GM18870 (cell line): Measurements from ENCODE around the gene CAMK2B.

ENCODE experiments used
- ATAC-seq: cut with Tn5 transposase; IDR thresholded peaks from one replicate; pipeline ENCODE4 v1.9.1; 2021; ENCODE audit warnings: moderate library complexity; ENCODE audit not compliant: unreplicated experiment

CAMK2B gene

DNA sequence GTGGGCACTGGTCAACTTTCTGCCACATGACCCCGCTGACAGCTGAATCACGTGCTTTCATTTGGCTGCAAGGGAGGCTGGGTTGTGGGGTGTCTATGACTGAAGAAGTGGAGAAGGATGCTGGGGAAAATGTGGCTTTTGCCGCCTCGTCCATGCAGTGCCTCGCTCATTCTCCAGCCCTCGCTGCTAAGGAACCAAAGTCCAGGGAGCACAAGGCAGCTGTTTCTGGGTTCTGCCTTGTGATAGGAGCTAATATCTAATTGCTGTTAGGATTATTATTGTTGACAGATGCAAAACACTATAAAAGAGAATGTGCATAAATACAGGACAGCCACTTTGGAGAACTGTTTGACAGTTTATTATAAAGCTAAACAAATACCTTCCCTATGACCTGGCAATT, 4.9 kb upstream of the CAMK2B start:
- no peak for ATAC-seq

DNA sequence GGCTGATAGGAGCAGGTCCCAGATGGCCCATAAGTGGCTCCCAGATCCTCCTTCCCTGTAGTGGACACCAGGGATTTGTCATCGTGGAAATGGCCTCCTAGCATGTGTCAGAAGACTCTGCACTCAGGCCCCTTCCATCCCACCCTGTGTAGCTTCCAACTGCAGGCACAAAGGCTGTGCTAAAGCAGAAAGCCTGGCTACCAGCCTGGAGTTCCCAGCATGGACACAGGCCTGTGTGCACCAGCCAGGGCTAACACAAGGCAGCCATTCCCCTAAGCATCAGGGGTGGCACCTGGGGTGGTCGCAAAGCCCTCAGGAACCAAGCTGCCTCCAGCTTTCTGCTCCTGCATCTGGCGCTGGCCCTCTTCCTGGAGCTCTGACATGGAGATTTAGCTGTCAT, 4.5 kb upstream of the CAMK2B start:
- ATAC-seq: no peak

DNA sequence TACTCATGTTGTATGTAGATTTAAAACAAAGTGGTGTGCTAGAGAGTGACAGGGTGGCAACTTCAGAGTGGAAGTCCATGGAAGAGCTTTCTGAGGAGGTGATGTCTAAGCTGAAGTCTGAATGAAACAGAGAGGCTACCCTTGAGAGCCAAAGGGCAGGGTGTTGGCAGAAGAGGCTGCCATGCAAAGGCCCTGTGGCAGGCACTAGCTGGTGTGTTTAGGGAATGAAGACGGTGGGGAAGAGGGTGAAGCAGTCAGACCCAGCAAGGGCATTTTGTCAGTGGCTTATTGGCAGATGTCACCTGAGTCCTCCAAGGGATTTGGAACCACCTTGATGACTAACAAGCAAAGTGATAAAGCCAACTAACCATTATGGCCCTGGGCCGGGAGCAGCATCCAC, 3.7 kb upstream of the CAMK2B start:
- no peak for ATAC-seq

DNA sequence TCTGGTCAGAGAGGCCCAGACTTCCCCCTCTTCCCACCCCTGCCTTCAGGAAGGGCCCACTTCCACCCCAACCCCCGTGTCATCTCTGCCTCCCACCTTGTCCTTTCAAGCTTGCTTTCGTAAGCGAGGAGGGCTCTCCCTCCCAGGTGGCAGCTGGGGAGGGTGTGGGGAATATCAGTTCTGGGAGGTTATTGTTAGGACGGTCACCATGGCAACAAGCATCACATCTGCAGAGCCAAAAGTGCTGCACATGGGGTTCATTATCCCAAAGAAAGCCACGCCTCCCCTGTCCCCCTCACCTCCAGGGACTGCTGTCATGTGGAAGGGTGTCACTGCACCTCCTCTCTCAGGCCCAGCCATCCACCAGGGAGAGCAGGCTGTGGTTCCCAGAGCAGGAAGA, 2.6 kb upstream of the CAMK2B start:
- no peak for ATAC-seq

DNA sequence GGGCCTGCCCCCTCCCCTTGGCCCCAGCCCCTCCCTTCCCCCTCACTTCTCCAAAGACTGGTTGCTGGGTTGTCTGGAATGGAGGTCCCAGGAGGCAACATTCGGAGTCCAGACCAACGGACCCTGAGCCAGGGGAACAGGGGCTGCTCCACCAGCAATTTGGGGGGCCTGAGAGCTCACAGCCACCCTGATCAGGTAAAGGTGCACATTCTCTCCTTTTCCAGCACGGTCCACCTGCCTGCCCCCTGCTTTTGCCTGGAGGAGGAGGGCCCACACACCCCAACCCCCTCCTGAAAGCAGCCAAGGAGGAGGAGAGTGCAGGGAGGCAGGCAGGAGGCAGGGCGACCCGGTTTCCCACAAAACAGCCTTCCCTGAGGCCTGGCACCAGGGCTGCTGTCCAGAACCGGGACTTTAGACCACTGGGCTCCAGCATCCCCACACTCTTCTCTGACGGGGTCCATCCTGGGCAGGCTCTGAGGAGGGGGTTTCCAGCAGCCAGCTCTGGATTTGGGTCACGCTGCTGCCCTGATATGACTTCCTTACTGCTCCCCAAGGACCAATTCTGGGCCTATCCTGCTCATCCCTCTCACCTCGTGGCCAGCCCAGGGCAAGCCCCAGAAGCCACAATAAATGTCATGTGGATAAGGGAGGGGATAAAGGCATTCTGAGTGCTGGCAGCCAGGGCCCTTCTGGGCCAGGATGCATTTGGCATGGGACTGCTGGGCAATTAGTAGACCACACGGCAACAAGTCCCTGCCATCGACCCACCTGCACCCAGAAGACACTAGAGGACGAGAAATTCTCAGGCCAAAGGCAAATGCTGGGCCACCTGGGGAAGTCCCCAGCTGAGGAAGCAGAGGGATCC, 1.1 kb upstream of the CAMK2B start:
- ATAC-seq: no peak

DNA sequence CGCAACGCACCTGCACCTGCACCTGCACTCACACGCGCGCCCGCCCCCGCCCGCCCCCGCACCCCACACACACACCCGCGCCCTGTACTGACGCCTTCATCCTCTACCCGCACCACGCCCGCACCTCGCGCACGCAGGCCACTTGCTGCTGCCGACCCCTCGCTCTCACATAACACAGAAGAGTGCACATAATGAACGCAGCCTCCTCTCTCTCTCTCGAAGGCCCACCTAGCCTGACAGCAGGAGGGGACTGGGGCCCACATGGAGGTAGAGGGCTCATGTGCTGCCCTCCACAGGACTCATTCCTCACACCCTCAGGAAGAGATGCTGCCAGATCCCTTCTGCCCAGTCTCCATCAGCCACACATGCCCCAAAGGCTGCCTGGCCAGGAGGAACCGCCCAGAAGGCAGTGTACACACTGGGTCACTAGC, 432 bp upstream of the CAMK2B start:
- ATAC-seq: no peak

DNA sequence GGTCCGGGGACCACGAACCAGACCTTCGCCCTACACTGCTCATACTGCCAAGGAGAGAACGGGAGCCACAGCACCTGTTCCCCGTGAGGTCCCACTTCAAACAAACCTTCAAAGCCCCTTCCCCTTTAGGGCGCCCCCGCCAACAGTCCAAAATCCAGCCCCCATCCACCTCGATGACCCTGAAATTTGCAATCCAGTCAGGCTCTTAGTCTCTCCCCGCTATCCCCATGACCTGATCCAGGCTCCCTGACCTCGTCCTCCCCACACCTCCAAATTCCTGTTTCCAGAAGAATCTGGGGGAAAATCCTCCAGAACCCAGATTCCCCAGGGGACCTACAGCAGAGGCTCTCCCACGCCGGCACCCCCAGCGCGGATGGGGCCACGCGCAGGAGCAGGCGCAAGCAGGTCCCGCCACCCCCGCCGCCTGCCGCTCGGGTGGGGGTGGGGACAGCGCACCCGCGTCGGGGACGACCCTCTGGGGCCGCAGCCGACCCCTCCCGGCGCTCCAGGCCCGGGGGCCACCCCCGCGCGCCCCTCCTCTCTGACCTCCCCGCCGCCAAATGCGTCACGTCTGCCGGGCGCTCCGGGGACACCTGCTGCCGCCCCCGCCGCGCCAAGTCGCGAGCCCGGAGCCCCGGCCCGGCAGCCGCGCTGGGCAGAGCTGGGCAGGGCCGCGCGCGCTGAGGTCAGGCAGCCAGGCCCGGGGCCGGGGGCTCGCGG, 753 bp downstream of the CAMK2B start:
- ATAC-seq: no peak

DNA sequence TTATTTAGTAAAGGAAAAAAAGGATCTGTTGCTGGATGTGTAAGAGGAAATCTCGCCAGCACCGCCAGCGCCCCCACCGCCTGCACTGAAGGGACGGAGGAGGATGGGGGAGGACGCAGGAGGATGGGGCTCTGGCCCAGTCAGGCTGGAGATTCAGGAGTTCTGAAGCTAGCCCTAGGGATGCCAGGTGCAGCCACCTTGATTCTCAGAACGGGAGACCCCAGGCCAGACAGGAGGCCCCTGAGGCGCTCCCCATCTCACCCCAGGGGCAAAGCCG, 1.3 kb downstream of the CAMK2B start:
- no peak for ATAC-seq

DNA sequence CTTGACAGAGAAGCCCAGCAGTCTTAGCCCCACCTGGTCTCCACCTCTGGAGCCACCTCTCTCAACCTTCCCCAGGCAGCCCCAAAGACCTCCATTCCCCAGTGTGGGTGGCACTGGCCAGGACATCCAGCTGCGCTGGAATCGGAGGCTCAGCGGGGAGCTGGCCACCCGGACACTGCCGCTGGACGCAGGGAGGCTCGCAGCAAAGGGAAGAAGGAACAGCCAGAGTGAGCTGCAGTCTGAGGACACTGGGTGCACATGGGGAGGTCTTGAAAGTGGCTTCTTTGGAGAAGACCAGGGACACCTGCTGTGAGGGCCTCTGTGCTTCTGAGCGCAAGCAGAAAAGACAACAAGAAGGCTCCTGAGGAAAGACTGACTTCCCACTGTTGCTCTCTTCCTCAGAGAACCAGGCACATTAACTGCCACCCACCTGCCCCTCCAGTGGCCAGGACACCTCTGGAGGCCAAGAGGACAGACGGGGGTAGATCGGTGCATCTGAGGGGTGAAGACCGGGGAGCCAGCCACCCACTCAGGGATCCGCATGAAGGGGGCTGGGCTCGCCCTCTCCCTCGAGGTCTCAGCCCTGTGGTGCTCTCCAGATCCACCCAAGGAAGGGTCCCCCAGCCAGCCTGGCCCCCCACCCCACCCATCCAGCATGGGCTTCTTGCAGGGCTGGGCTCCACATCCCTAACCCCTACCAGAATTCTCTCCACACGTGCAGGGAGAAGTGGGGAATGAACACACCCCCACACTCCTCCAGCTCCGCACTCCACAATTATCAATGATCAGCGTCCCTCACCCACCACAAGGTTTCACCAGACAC, 1.8 kb downstream of the CAMK2B start:
- no peak for ATAC-seq

DNA sequence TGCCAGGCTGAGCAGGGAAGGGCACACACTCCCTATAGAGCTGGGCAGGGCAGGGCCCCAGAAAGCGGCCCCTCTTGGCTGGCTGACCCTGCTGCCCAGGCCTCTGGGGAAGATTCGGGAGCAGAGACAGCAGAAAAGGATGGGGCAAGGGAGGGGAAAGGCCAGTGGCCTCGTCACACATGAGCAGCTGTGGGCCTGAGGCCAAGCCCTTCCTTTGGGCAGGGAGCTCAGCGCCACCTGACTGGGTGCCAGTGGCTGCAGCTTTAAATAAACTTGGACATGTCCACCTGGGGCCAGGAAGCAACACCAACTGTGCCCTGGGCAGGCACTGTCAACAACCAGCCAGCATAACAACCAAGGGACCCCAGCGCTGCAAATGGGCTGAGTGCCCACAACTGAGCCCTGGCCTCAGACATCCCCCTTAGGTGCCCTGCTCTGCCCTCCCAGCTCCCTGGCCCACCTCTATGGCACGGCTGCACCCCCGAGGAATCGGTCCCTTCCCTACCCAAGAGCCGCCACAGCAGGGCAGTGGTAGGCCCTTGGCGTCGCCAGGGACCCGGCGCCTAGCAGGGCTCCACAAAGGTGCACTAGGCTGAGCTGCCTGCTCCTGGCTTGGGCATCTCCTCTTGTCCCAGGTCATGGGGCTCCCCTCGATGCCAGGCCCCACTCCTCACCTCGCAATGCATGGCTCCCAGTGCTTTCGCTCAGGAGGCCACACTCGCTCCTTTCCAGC, 2.6 kb downstream of the CAMK2B start:
- no peak for ATAC-seq

DNA sequence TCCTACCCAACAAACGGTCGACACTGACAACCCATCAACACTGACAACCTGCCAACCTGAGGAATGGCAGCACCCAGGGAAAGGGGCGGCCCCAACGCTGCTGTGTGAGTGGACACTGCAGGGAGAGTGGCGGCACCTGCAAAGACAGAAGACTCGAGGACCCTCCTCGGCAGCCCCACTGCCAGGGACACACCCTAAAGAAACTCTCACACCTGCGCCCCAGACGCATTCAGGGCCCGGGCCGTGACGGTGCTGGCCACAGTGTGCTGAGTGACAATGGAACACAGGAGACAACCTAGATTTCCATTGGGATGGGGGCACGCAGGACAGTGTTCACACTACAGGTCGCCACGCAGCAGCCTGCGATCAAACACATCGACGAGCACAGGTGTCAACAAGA, 3.6 kb downstream of the CAMK2B start:
- no peak for ATAC-seq

DNA sequence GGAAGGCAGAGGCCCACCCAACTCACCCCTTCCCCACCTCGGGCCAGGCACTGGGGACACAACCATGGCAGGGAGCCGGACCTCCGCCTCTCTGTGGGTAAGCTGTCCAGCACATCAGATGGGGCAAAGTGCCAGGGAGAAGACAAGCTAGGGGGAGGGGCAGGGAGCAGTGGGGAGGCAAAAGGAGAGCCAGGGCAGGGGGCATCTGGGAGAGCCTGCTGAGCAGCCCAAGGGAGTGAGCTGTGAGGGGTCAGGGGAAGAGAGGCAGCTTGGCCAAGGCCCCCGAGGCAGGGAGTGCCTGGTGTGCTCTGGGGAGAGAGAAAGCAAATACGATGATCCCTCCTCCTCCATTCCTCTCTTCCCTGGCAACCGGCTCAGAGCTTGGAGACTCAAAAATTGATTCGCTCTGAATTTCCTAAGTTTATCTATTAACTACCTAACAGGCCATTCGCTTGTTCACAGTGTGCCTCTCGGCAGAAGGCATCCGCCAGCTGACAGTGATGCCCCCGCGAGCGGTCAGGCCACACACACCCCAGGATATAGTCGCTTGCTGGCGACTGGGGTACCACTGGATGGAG, 4.5 kb downstream of the CAMK2B start:
- no peak for ATAC-seq

DNA sequence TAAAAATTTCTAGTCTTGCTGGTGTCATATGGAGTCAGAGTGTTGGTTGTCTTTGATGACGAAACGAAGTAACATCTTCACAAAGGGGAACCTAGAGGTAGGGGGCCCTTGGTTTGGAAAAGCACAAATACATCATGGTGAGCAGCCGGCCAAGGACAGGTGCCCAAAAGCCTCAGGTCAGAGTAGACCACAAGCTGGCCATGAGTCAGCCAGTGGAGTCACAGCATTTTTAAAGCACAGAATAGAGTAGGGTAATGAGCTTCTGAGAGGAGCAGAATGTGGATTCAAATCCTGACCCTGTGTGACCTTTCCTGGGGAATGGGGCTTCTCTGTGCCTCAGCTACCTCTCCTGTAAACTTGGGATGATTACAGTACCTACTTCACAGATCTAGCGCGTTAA, 5.3 kb downstream of the CAMK2B start:
- no peak for ATAC-seq

DNA sequence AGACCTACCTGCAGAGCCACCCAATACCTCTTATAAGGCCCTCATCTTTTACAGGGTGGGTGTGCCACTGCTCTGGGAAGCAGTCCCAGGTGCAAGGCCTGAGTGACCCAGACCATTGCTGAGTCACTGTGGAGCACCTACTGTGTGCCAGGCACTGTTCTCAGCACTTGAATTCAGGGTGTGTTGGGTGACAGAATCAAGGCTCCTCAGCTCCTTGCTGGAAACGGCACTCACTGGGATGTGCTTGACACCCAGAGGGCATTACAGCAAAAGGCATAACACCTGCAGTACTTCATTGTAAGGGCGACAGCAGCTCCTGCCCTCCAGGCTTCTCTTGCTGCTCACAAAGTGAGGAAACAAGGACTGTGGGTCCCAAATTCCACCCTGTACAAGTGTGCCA, 7.1 kb downstream of the CAMK2B start:
- no peak for ATAC-seq

DNA sequence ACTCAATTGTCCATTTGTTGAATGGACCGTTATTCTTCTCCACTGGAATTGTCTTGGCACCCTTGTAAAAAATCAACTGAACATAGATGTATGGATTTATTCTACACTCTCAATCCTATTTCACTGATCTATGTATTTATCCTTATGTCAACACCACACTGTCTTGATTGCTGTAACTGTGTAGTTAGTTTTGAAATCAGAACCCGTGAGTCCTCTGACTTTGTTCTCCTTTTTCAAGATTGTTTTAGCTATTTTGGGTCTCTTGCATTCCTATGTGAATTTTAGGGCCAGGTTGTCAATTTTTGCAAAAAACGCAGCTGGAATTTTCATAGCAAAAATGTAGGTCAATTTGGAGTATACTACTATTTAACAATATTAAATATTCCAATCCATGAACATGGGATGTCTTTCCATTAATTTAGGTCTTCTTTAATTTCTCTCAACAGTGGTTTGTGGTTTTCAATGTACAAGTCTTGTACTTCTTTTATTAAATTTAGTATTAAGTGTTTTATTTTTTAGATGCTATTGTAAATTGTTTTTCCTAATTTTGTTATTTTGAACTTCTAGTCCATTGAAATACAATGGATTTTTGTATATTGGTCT, 10.0 kb downstream of the CAMK2B start:
- ATAC-seq: no peak

DNA sequence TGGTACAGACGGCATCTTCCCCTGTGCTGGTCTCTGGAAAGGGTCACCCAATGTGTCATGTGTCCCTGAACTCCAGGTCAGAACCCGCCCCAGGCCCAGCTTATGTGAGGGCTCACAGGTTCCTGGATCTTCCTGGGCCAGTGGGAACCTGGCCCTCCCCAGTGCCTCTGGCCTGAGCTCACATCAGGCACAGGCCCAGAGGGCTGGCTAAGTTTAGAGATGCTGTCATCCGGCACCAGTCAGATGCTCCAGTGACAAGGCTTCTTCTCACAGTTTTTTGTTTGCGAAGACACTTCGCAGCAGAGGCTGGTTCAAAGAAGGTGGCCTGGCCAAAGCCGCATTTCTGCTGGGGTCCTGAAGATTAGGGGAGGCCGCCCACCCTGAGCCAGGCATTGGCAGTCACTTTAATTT, 11.8 kb downstream of the CAMK2B start:
- ATAC-seq: no peak

DNA sequence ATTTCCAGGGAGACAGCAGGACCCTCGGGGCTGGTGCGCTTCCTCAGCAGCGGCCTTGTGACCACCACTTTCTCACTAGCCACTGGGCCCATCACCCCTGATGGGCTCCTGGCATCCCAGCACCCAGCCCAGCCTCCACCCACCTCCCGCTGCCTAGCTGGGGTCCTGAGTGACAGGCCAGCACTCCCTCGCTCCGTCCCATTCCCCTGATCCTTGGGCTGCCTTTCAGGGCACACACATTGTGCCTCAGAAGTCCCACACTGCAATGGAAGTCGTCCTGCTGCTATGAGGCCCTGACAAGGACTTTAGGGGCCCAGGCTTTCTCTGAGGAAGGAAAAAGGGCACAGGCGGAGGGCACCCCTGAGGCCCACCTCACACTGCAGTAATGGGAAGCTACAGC, 12.4 kb downstream of the CAMK2B start:
- ATAC-seq: no peak

DNA sequence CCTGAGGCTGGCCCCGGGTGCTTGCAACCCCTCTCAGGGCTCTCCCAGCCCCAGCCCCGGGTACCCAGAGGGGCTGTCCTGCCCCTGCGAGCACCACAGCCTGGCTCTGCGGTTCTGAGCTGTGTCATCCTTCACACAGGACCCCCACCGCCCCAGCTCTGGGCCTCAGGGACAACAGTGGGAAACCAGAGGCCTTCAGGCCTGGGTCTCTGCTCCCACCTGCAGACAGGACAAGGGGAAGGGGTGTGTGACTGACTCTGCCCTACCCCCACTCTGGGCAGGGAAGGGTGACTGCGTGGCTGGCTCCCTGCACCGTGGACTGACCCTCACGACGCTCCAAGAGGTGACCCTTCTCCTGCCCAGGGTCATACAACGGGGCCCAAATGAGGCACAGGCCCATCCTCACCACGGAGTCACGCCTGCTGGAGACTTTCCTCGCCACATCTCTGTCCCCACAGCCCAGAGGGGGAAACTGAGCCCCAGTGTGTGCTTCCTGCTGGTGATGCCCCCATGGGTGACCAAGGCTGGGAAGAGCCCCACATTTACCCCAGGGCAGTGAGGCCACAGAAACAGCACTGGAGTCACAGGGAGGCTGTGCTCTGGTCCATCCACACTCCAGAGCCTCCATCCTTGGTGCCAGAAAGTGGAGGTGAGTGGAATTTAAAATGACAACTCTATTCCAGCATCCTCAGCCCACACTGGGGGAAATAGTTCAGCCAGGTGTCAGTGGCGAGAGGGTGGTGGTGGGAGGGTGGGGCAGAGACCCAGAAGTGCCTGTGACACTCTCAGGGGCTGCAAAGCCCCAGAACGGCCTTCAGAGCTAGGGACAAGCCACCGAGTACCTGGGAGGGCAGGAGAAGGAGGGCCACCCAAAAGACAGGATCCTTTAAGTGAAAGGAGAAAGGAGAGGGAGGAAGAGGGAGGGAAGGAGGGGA, 13.6 kb downstream of the CAMK2B start:
- no peak for ATAC-seq

DNA sequence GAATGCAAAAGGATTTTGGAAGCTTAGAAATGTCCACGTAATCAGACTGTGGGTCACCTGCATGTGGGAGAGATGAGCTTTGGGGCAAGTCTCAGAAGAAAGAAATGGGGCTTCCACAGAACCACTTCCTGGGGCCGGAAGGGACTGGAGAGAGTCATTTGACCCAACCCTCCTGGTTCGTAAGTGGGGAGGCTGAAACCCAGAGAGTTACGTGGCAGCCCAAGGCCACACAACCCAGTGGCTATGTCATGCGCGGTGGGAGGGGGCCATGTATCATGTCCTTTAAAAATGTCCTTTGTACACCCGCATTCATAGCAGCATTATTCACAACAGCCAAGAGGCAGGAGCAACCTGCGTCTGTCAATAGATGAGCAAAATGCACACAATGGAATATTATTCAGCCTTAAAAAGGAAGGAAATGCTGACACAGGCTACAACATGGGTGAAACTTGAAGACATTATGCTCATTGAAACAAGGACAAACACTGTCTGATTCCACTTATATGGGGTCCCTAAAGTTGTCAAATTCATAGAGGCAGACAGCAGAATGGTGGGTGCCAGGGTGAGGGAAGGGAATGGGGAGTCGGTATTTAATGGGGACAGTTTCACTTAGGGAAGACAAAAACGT, 15.1 kb downstream of the CAMK2B start:
- no peak for ATAC-seq
